Neutrophil (primary cell): ENCODE results near the gene RBM48.

Experiments used
- H3K27ac ChIP-seq: fragments of 200-600 bp; sonication (generic); 2 replicates; pipeline ENCODE4 v1.5.1; 2016; ENCODE audit warnings: mild to moderate bottlenecking, moderate library complexity
- H3K27me3 ChIP-seq: fragments of 200-600 bp; sonication (generic); 2 replicates; pipeline ENCODE4 v1.6.0; 2016; ENCODE audit warnings: mild to moderate bottlenecking
- H3K36me3 ChIP-seq: fragments of 200-600 bp; sonication (generic); 2 replicates; pipeline ENCODE4 v1.5.1; 2017
- H3K4me1 ChIP-seq, 2 experiments: fragments of 200-600 bp in 1 of 2; sonication (generic) in 1 of 2; 1 replicate in 1 of 2; 2 replicates in 1 of 2; pipeline versions ENCODE4 v1.5.1 to v1.6.1; 2013 to 2016; ENCODE audit warnings: low read depth in 1 of 2, low read length in 1 of 2, mild to moderate bottlenecking in 1 of 2, moderate library complexity in 1 of 2; ENCODE audit not compliant: control insufficient read depth in 1 of 2, insufficient read depth in 1 of 2
- H3K4me3 ChIP-seq, 2 experiments: fragments of 200-600 bp in 1 of 2; sonication (generic) in 1 of 2; 1 replicate in 1 of 2; 2 replicates in 1 of 2; pipeline ENCODE4 v1.5.1; 2013 to 2016; ENCODE audit warnings: low read depth in 1 of 2, low read length in 1 of 2, mild to moderate bottlenecking in 1 of 2, moderate library complexity in 1 of 2
- H3K9me3 ChIP-seq: fragments of 200-600 bp; sonication (generic); 2 replicates; pipeline ENCODE4 v1.5.1; 2016
- TF ChIP-seq, protein P1 (sequence below): fragments of 200-600 bp; sonication (generic); IDR thresholded peaks from 2 replicates; pipeline ENCODE4 v1.5.1; 2016; ENCODE audit warnings: antibody characterized with exemption

Gene RBM48

DNA sequence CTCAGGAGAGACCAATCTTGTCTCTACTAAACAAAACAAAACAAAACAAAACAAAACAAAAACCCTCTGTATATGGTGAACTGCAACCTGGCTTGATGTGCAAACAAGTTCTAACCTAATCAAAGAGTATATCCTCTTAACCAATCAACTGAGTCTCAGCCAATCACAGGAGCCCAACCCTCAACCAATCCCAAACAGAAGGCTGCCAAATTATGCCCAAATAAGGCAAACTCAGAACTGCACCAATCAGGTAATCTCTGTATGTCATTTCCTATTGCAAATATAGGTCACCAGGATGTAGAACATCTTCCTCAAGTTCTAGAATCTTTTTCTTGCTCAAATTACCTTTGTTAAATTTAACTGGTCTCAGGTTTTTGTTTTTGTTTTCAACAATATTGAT is 56.4 kb downstream of the RBM48 start:
- H3K9me3 ChIP-seq = no peaks in the 10 kb centered on the region
- H3K36me3 ChIP-seq = peaks cover 9% of the 10 kb centered on the region
- H3K27ac ChIP-seq = no peak overlapping the region
- H3K27me3 ChIP-seq = no peaks in the 10 kb centered on the region
- H3K4me3 ChIP-seq = no peak overlapping the region
- TF ChIP-seq, protein P1, sequence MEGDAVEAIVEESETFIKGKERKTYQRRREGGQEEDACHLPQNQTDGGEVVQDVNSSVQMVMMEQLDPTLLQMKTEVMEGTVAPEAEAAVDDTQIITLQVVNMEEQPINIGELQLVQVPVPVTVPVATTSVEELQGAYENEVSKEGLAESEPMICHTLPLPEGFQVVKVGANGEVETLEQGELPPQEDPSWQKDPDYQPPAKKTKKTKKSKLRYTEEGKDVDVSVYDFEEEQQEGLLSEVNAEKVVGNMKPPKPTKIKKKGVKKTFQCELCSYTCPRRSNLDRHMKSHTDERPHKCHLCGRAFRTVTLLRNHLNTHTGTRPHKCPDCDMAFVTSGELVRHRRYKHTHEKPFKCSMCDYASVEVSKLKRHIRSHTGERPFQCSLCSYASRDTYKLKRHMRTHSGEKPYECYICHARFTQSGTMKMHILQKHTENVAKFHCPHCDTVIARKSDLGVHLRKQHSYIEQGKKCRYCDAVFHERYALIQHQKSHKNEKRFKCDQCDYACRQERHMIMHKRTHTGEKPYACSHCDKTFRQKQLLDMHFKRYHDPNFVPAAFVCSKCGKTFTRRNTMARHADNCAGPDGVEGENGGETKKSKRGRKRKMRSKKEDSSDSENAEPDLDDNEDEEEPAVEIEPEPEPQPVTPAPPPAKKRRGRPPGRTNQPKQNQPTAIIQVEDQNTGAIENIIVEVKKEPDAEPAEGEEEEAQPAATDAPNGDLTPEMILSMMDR = no peak
- peaks cover 12 to 18% of the 10 kb centered on the region in 2 experiments for H3K4me1 ChIP-seq

DNA sequence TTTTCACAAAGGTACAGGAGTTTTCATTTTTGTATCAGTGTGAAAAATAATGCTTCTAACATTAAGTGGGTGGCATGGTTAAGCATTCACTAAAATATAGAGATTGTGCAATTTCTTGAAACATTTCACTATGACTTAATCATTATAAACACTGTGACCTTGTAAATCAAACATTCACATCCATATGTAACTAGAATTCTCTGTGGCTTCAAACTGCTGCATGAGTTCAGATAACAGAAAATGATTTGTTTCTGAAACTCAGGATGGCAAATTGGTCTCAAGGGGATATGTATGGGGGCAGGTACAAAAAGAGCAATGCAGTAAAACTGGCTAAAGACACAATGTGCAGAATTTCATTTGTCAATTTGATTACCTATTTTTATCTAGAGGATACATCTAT is 57.8 kb downstream of the RBM48 start:
- no peak overlapping the region for H3K4me3 ChIP-seq
- TF ChIP-seq, protein P1 = no peak
- no peaks in the 10 kb centered on the region for H3K27me3 ChIP-seq
- H3K27ac ChIP-seq = no peak overlapping the region
- no peaks in the 10 kb centered on the region for H3K36me3 ChIP-seq
- peaks cover 20 to 22% of the 10 kb centered on the region in 2 experiments for H3K4me1 ChIP-seq
- no peaks in the 10 kb centered on the region for H3K9me3 ChIP-seq

DNA sequence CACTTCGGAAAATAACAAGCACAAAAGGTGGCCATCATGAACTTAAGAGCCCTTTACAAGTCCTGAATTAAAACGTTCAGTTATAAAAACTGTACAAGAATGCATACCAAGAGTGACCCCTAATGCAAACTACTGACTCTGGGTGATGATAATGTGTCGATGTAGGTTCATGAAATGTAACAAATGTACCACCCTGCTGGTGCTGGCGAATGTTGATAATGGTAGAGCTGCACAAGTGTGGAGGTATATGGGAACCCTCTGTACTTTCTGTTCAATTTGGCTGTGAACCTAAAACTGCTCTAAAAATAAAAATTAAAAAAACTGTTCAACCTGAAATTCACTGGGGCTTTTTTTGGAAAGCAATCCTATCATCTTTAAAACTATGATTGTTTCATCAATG is 58.2 kb downstream of the RBM48 start:
- TF ChIP-seq, protein P1 = no peak
- H3K27me3 ChIP-seq = no peaks in the 10 kb centered on the region
- peaks cover 20 to 22% of the 10 kb centered on the region in 2 experiments for H3K4me1 ChIP-seq
- no peak overlapping the region for H3K4me3 ChIP-seq
- H3K27ac ChIP-seq = no peak overlapping the region
- H3K9me3 ChIP-seq = no peaks in the 10 kb centered on the region
- H3K36me3 ChIP-seq = no peaks in the 10 kb centered on the region
